Spinal cord (tissue), 10 donors: ENCODE results near the gene OLIG2. TPM values are rescaled to one million over a fixed set of nuclear protein-coding genes. Genes with fewer than 3 reads are reported as not detected.

Source experiments
- DNase-seq, 6 donors: peaks; one replicate each; pipeline versions ENCODE4 v3.0.0 to v3.0.0-alpha.2; 2013 to 2015; ENCODE audit warnings: low spot score in 6 of 6, low read depth in 4 of 6
- H3K27ac ChIP-seq: one replicate; pipeline ENCODE4 v1.5.1; 2013; ENCODE audit warnings: low read depth, low read length, control low read depth
- H3K27me3 ChIP-seq: one replicate; pipeline ENCODE4 v1.6.1; 2013; ENCODE audit warnings: low read length; ENCODE audit not compliant: control insufficient read depth, insufficient read depth
- H3K36me3 ChIP-seq: one replicate; pipeline ENCODE4 v1.6.1; 2013; ENCODE audit warnings: low read length; ENCODE audit not compliant: control insufficient read depth, insufficient read depth
- H3K4me1 ChIP-seq: one replicate; pipeline ENCODE4 v1.6.1; 2013; ENCODE audit warnings: low read length; ENCODE audit not compliant: control insufficient read depth, insufficient read depth
- H3K4me3 ChIP-seq: one replicate; pipeline ENCODE4 v1.5.1; 2013; ENCODE audit warnings: low read depth, low read length, control low read depth
- H3K9me3 ChIP-seq: one replicate; pipeline ENCODE4 v1.6.1; 2013; ENCODE audit warnings: low read length; ENCODE audit not compliant: control insufficient read depth, insufficient read depth
- WGBS: methylation state at CpG from one replicate; pipeline ENCODE4 v1.1.5; 2013; ENCODE audit warnings: missing lambda C conversion rate; ENCODE audit not compliant: insufficient coverage; 5-methylcytosine and 5-hydroxymethylcytosine counted together
- polyA plus RNA-seq, 2 donors: library from polyadenylated mRNA; unstranded; fragments of 120-200 nt; gene quantifications; one replicate each; pipeline ENCODE4 v1.2.1, GENCODE V29; 2013; ENCODE audit not compliant: insufficient read length in 2 of 2
- total RNA-seq, 2 donors: library from RNA; depleted of rRNA in 1 of 2; stranded (reverse); fragments of 120-200 nt in 1 of 2; fragments of >200 nt in 1 of 2; gene quantifications; one replicate each; pipeline versions ENCODE4 v1.2.3 to v1.2.4, GENCODE V29; 2013 to 2014
- donor health status: healthy.

The OLIG2 gene
- total and polyA plus RNA-seq, 4 donors = 42.2 to 164 (median 93.4) TPM

DNA sequence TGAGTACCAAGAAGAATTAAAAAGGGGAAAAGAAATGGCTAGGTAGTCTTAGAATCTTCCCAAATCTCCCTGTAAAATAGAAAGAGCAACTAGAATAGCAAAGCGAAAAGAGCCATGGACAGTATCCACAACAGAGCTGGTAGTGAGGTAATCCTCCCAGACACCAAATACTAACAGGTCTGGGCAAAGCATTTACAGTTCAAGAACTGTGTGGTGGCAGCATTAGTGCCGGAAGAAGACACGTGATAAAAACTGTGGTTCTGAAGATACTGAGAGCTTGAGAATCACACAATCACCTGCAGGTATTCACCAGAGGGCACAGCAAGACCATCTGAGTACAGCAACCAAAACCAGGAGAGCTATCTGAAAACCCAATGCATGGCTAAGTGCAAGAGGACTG, 31.8 kb upstream of the OLIG2 start:
- no peaks in the 10 kb centered on the region for H3K36me3 ChIP-seq
- peaks cover 1% of the 10 kb centered on the region for H3K9me3 ChIP-seq
- H3K27me3 ChIP-seq = peaks cover 15% of the 10 kb centered on the region
- H3K4me1 ChIP-seq = no peaks in the 10 kb centered on the region
- H3K27ac ChIP-seq = no peak overlapping the region
- no peak for DNase-seq
- WGBS = no CpG with 5 or more reads among the region's 3 CpGs
- no peak overlapping the region for H3K4me3 ChIP-seq

DNA sequence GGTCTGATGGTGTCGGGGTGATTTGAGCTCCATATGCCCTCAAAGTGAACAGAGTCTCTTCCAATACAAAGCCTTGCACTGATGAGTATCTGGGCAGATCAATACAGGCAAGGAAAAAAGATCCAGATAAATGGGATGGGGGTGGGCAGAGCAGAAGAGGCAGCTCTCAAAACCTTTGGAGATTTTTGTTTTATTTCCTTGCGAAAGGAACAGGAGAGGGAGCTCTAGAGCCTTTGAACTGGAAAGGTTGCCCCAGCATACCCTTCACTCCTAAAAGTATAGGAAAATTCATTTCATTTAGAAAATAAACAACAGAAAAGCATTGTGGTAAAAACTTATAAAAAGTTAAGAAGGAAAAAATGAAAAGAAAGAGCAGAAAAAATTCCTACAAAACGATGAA, 31.4 kb upstream of the OLIG2 start:
- DNase-seq = no peak
- Histone ChIP-seq H3K36me3 (no peaks in the 10 kb centered on the region), H3K27ac (no peak overlapping the region), H3K4me1 (no peaks in the 10 kb centered on the region), H3K27me3 (peaks cover 12% of the 10 kb centered on the region), H3K4me3 (no peak overlapping the region), H3K9me3 (peaks cover 1% of the 10 kb centered on the region)
- WGBS = no CpG with 5 or more reads among the region's 3 CpGs

DNA sequence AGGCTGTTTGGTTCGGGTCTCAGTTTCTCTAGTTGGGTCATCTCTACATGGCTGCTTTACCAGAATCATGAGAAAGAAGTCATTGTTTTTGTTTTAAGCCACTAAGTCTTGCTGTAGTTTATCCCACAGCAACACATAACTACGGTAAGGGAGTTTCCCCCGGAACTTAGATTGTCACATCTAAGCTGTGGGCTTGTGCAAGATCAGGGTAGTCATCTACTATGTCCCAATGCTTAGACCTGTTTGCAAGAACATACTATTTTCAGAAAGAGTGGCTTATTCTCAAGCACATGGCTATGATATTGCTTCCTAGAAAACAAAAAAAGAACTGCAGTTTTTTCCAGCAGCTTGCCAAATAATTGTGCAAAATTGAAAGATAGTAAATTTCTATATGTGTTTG, 18.0 kb upstream of the OLIG2 start:
- Histone ChIP-seq H3K4me1 (peaks cover 4% of the 10 kb centered on the region), H3K27me3 (peaks cover 14% of the 10 kb centered on the region), H3K4me3 (no peak overlapping the region), H3K27ac (no peak overlapping the region), H3K9me3 (no peaks in the 10 kb centered on the region), H3K36me3 (no peaks in the 10 kb centered on the region)
- DNase-seq = no peak
- WGBS = no CpG with 5 or more reads among the region's 3 CpGs

DNA sequence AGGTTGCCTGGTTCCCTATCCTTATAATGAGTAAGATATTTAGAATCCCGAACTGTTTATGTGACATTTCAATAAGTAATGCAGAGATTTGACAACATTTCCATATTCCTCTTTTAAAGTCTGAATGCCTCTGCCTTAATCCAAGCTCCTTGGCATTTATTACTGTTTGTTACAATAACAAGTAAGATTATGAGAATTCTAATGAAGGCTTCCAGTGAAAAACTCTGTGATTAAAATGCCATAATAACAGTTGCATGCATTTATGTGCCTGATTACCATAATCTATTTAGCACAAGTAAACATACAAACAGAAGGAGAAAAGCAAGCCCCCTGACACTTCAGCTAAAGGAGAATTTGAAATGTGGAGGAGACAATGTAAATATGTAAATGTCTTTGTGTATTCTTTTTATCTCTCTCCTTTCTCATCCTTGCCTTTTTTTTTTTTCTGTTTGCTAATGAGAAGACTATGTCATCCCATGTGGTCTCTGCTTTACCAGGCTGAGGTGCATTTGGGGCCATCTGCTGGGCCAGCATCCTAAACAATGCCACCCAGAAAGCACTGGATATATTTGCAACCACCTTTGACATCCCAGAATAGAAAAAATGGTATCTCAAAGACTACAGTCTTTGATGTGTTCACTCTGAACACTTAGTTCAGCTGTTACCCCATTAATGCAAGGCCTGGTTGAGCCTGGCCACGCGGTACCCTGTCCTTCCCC, 17.2 kb upstream of the OLIG2 start:
- peaks cover 14% of the 10 kb centered on the region for H3K27me3 ChIP-seq
- H3K27ac ChIP-seq = no peak overlapping the region
- 25% methylated on average over 2 of the region's 3 CpGs for WGBS
- H3K4me3 ChIP-seq = no peak overlapping the region
- peaks cover 4% of the 10 kb centered on the region for H3K4me1 ChIP-seq
- no peaks in the 10 kb centered on the region for H3K9me3 ChIP-seq
- no peaks in the 10 kb centered on the region for H3K36me3 ChIP-seq
- DNase-seq = peak in 2 of 6 donors; percentile 22 to 61

GRCh38 chr21:33010931-33011330, 14.8 kb upstream of the OLIG2 start:
- no peak for DNase-seq
- no peak overlapping the region for H3K27ac ChIP-seq
- peaks cover 4% of the 10 kb centered on the region for H3K4me1 ChIP-seq
- no peaks in the 10 kb centered on the region for H3K9me3 ChIP-seq
- WGBS = no CpG with 5 or more reads among the region's 1 CpG
- peaks cover 28% of the 10 kb centered on the region for H3K27me3 ChIP-seq
- no peak overlapping the region for H3K4me3 ChIP-seq
- no peaks in the 10 kb centered on the region for H3K36me3 ChIP-seq

GRCh38 chr21:33011462-33011861, 14.3 kb upstream of the OLIG2 start:
- Histone ChIP-seq H3K36me3 (no peaks in the 10 kb centered on the region), H3K9me3 (no peaks in the 10 kb centered on the region), H3K27me3 (peaks cover 32% of the 10 kb centered on the region), H3K27ac (no peak overlapping the region), H3K4me3 (no peak overlapping the region), H3K4me1 (peaks cover 4% of the 10 kb centered on the region)
- no peak for DNase-seq
- no CpG with 5 or more reads among the region's 3 CpGs for WGBS

- DNase-seq = no peak
- H3K36me3 ChIP-seq = no peaks in the 10 kb centered on the region
- no peak overlapping the region for H3K4me3 ChIP-seq
- H3K4me1 ChIP-seq = peaks cover 3% of the 10 kb centered on the region
- WGBS = no CpG with 5 or more reads among the region's 3 CpGs
- H3K27ac ChIP-seq = no peak overlapping the region
- H3K9me3 ChIP-seq = no peaks in the 10 kb centered on the region
- H3K27me3 ChIP-seq = peaks cover 45% of the 10 kb centered on the region
Measured at GRCh38 chr21:33013626-33014025, 12.1 kb upstream of the OLIG2 start.

- no peaks in the 10 kb centered on the region for H3K4me1 ChIP-seq
- H3K4me3 ChIP-seq = no peak overlapping the region
- no CpG with 5 or more reads among the region's 2 CpGs for WGBS
- H3K27ac ChIP-seq = no peak overlapping the region
- no peaks in the 10 kb centered on the region for H3K9me3 ChIP-seq
- DNase-seq = no peak
- H3K27me3 ChIP-seq = peaks cover 52% of the 10 kb centered on the region
- H3K36me3 ChIP-seq = no peaks in the 10 kb centered on the region
Measured at GRCh38 chr21:33014331-33014730, 11.4 kb upstream of the OLIG2 start.

GRCh38 chr21:33015096-33015495, 10.6 kb upstream of the OLIG2 start:
- Histone ChIP-seq H3K36me3 (no peaks in the 10 kb centered on the region), H3K4me3 (no peak overlapping the region), H3K4me1 (peaks cover 7% of the 10 kb centered on the region), H3K27ac (no peak overlapping the region), H3K9me3 (no peaks in the 10 kb centered on the region), H3K27me3 (peaks cover 60% of the 10 kb centered on the region)
- no CpG with 5 or more reads among the region's 4 CpGs for WGBS
- no peak for DNase-seq

DNA sequence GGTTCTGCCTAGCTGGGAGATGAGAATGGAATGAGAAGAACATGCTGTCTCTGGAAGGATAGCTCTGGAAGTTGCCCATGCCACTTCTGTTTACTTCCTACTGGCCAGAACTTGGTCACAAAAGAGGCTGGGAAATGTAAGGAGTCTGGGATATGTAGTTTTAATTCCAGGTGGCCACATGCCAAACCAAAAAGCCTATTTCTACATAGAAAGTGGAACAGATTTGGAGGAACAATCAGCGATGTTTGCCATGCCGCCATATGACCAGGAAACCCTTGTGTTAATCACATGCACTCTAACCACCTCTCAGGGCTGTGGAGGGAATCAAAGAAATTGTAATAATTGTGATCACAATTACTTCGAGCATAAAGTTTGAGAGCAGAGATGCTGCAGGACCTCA, 10.0 kb upstream of the OLIG2 start:
- no peaks in the 10 kb centered on the region for H3K9me3 ChIP-seq
- peaks cover 66% of the 10 kb centered on the region for H3K27me3 ChIP-seq
- DNase-seq = no peak
- H3K4me1 ChIP-seq = peaks cover 13% of the 10 kb centered on the region
- H3K4me3 ChIP-seq = no peak overlapping the region
- no CpG with 5 or more reads among the region's 3 CpGs for WGBS
- no peak overlapping the region for H3K27ac ChIP-seq
- H3K36me3 ChIP-seq = no peaks in the 10 kb centered on the region
